DND-41 (cell line): ENCODE results near the gene AK5.

Experiments
- ATAC-seq: fragments of 200-7000 bp; cut with Tn5 transposase; 3 replicates; pipeline ENCODE4 v1.9.1; 2021; ENCODE audit warnings: low read depth; ENCODE audit not compliant: insufficient read depth
- DNase-seq: peaks from one replicate; pipeline ENCODE4 v3.0.0-alpha.2; 2020
- H2AFZ ChIP-seq: 2 replicates; pipeline ENCODE4 v1.6.0; 2012; ENCODE audit warnings: low read depth, low read length
- H3K27ac ChIP-seq: 2 replicates; pipeline ENCODE4 v1.5.1; 2012; ENCODE audit warnings: low read length, inconsistent platforms
- H3K27me3 ChIP-seq: fragments of 200-600 bp; sonication (generic); 2 replicates; pipeline ENCODE4 v1.6.0; 2012; ENCODE audit warnings: low read length, mild to moderate bottlenecking, inconsistent platforms; ENCODE audit not compliant: insufficient read depth, poor library complexity
- H3K36me3 ChIP-seq: 2 replicates; pipeline ENCODE4 v1.5.1; 2012; ENCODE audit warnings: low read length, inconsistent platforms; ENCODE audit not compliant: insufficient read depth
- H3K4me1 ChIP-seq: 2 replicates; pipeline ENCODE4 v1.5.1; 2012; ENCODE audit warnings: mild to moderate bottlenecking, low read length; ENCODE audit not compliant: insufficient read depth
- H3K4me2 ChIP-seq: 2 replicates; pipeline ENCODE4 v1.6.0; 2012; ENCODE audit warnings: mild to moderate bottlenecking, moderate library complexity, low read length, inconsistent platforms; ENCODE audit not compliant: insufficient read depth
- H3K4me3 ChIP-seq, 2 experiments: fragments of 200-600 bp in 1 of 2; shearing (Covaris generic) in 1 of 2; 2 replicates each; pipeline ENCODE4 v1.5.1; 2012 to 2016; ENCODE audit warnings: inconsistent platforms in 2 of 2, low read length in 2 of 2, mild to moderate bottlenecking in 2 of 2, low read depth in 1 of 2, moderate library complexity in 1 of 2
- H3K79me2 ChIP-seq: 2 replicates; pipeline ENCODE4 v1.6.0; 2012; ENCODE audit warnings: low read length, inconsistent platforms; ENCODE audit not compliant: insufficient read depth
- H3K9ac ChIP-seq: 2 replicates; pipeline ENCODE4 v1.6.0; 2012; ENCODE audit warnings: low read depth, mild to moderate bottlenecking, inconsistent platforms, low read length, moderate library complexity
- H3K9me3 ChIP-seq: 2 replicates; pipeline ENCODE4 v1.5.1; 2012; ENCODE audit warnings: low read length, moderate library complexity, mild to moderate bottlenecking, inconsistent platforms; ENCODE audit not compliant: insufficient read depth, severe bottlenecking
- H4K20me1 ChIP-seq: 2 replicates; pipeline ENCODE4 v1.6.0; 2012; ENCODE audit warnings: low read length; ENCODE audit not compliant: insufficient read depth
- EZH2 ChIP-seq: IDR thresholded peaks from 3 replicates; pipeline ENCODE4 v1.6.1; 2012; ENCODE audit warnings: borderline replicate concordance, low read depth, mild to moderate bottlenecking, moderate library complexity, low read length, inconsistent platforms; ENCODE audit not compliant: severe bottlenecking
- TF ChIP-seq, protein P1 (sequence below): IDR thresholded peaks from 2 replicates; pipeline ENCODE4 v1.5.1; 2012; ENCODE audit warnings: borderline replicate concordance, low read length, moderate library complexity, mild to moderate bottlenecking; ENCODE audit not compliant: poor library complexity, severe bottlenecking; ENCODE audit errors: extremely low read depth

AK5 gene

DNA sequence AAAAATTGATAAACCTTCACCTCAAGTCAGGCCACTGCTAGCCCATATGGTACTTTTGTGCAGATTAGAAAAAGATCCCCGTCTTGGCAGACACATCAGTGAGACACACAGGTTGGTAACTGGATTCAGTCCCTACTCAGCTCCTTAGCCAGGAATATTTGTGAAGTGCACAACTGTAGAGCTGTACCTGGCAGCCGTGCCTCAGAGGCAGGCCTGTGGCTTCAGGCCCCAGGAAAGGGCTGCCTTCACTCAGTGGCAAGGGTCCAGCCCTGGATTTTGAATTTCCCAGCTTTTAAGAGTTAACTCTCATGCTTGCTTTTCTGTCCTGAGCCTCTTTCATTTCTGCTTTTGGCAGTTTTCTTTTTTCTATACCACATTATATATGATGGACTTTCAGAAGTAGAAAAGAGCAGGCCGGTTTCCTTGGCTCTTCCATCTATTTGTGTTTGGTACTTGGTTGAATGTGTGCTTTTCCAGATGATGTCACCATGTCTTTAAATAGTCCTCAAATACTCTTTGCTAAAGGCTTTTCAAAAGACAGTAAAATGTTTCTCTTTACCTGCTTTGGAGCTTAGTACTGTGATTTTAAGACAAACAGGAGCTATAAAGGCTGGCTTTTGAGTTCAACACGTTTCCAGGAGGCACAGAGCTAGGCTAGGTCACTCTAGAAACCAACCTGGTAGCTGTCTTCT, 186.6 kb downstream of the AK5 start:
- H3K9ac ChIP-seq = no peak overlapping the region
- ATAC-seq (no peak), DNase-seq (no peak)
- peaks cover 8% of the 10 kb centered on the region for H3K27me3 ChIP-seq
- H3K79me2 ChIP-seq = no peaks in the 10 kb centered on the region
- H2AFZ ChIP-seq = no peak overlapping the region
- H3K4me2 ChIP-seq = no peak overlapping the region
- no peaks in the 10 kb centered on the region for H3K4me1 ChIP-seq
- H4K20me1 ChIP-seq = no peaks in the 10 kb centered on the region
- H3K27ac ChIP-seq = no peak overlapping the region
- H3K36me3 ChIP-seq = no peaks in the 10 kb centered on the region
- TF ChIP-seq EZH2 = no peak
- TF ChIP-seq, protein P1, sequence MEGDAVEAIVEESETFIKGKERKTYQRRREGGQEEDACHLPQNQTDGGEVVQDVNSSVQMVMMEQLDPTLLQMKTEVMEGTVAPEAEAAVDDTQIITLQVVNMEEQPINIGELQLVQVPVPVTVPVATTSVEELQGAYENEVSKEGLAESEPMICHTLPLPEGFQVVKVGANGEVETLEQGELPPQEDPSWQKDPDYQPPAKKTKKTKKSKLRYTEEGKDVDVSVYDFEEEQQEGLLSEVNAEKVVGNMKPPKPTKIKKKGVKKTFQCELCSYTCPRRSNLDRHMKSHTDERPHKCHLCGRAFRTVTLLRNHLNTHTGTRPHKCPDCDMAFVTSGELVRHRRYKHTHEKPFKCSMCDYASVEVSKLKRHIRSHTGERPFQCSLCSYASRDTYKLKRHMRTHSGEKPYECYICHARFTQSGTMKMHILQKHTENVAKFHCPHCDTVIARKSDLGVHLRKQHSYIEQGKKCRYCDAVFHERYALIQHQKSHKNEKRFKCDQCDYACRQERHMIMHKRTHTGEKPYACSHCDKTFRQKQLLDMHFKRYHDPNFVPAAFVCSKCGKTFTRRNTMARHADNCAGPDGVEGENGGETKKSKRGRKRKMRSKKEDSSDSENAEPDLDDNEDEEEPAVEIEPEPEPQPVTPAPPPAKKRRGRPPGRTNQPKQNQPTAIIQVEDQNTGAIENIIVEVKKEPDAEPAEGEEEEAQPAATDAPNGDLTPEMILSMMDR = no peak
- no peak overlapping the region for H3K4me3 ChIP-seq
- H3K9me3 ChIP-seq = no peaks in the 10 kb centered on the region

DNA sequence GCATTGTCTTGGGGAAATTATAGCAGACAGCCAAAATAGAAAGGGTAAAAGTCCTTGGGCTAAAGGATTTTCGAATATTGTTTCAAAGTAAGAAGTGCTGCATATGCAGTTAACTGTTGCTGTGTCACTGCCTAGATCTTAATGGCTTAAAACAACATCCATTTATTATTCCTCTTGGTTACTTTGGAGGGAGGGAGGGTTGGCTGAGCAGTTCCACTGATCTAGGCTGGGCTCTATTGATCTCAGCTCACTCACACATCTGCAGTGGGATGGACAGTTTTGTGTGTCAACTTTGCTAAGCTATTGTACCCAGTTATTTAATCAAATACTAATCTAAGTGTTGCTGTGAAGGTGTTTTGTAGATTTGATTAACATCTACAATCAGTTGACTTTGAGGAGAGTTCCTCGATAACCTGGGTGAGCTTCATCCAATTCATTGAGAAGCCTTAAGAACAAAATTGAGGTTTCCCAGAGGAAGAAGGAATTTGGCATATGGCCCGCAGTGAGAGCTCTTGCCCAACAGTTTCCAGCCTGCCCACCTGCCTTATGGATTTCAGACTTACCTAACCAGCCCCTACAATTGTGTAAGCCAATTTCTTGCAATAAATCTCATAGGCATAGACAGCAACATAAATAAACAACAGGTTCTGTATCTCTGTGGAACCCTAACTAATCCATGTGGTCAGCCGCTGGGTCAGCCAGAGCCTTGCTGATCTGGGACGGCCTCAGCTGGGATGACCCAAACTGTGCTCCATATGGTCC, 187.3 kb downstream of the AK5 start:
- Histone ChIP-seq H3K4me1 (no peaks in the 10 kb centered on the region), H4K20me1 (no peaks in the 10 kb centered on the region), H3K27me3 (peaks cover 6% of the 10 kb centered on the region), H2AFZ (no peak overlapping the region), H3K4me3 (no peak overlapping the region), H3K9me3 (no peaks in the 10 kb centered on the region), H3K27ac (no peak overlapping the region), H3K4me2 (no peak overlapping the region), H3K36me3 (no peaks in the 10 kb centered on the region), H3K79me2 (no peaks in the 10 kb centered on the region), H3K9ac (no peak overlapping the region)
- DNase-seq (no peak), ATAC-seq (no peak)
- no peak for TF ChIP-seq EZH2
- TF ChIP-seq, protein P1 = no peak

DNA sequence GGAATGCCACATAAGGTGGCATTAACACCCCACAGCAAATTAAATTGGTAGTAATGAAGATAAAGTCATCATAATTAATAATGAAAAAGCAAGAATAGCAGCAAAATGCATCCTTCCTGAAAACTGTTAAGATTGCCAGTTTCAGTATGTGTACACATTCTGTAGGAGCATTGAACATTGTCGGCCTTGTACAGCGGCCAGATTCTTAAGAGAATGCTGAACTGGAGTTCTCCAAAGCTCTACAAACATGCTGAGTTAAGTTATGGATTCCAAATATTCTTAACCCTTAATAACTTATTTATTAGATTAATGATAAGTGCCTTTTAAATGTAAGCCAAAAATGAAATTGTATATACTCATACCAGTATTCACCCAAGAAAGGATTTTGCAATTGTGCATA, 189.9 kb downstream of the AK5 start:
- Histone ChIP-seq H3K27ac (no peak overlapping the region), H4K20me1 (no peaks in the 10 kb centered on the region), H3K27me3 (peaks cover 7% of the 10 kb centered on the region), H3K9me3 (no peaks in the 10 kb centered on the region), H3K4me3 (no peak overlapping the region), H3K4me2 (no peak overlapping the region), H3K9ac (no peak overlapping the region), H3K36me3 (no peaks in the 10 kb centered on the region), H2AFZ (no peak overlapping the region), H3K4me1 (no peaks in the 10 kb centered on the region), H3K79me2 (no peaks in the 10 kb centered on the region)
- ATAC-seq = no peak
- DNase-seq = no peak
- TF ChIP-seq, protein P1 = no peak
- TF ChIP-seq EZH2 = no peak
